ENCODE results near the gene YJU2. TPM values are rescaled to one million over a fixed set of nuclear protein-coding genes. Genes with fewer than 3 reads are reported as not detected.
A peak's percentile ranks its signal among the peaks of the same experiment; 100 is the strongest.

The YJU2 gene
- polyA plus RNA-seq, 1 of the 3 experiments (the other 2 are of a cell fraction), result 29.0 TPM

DNA sequence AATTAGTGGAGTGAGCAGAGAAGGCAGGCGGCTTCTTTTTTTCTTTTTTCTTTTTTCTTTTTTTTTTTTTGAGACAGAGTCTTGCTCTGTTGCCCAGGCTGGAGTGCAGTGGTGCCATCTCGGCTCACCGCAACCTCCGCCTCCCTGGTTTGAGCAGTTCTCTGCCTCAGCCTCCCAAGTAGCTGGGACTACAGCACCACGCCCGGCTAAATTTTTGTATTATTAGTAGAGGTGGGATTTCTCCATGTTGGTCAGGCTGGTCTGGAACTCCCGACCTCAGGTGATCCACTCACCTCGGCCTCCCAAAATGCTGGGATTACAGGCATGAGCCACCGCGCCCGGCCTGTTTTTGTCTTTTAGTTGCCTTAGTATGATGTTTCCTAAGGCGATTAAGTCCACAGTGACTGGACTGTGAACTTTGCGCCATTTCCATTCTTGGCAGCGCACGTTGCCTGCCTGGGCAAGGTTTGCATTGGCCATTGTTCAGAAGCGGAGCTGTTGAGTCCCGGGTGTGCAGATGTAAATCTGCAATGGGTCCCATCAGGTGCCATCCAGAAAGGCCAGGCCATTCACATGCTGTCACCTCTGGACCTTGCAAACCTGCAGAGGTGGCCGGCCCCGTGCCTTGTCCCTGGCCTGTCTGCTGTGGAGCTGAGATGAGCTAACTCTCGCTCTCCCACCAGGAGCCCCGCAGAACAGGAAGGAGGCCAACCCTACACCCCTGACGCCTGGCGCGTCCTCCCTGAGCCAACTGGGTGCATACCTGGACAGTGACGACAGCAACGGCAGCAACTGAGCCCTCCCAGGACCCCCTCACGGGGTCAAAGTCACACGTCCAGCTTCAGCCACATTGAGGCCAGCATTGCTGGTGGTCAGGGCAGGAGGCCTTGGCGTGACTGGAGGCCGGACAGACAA, 21.3 kb downstream of the YJU2 start:
- Histone ChIP-seq H3K27ac (ENCODE audit: low read depth in 2 of 2, low read length in 1 of 2) (no peak overlapping the region), H3K4me1 (ENCODE audit: control insufficient read depth in 1 of 2, insufficient read depth in 2 of 2, low read depth in 1 of 2, low read length in 1 of 2) (peaks cover 0 to 7% of the 10 kb centered on the region in 2 experiments; a peak in 1 of 4 replicates), H3K27me3 (ENCODE audit: insufficient read depth) (no peaks in the 10 kb centered on the region), H2AFZ (ENCODE audit: low read depth) (no peak overlapping the region), H3K36me3 (replicated peaks in 1 of 2; ENCODE audit: control insufficient read depth in 1 of 2, insufficient read depth in 2 of 2, low read length in 1 of 2) (peaks cover 0 to 4% of the 10 kb centered on the region in 2 experiments), H3K4me2 (no peak overlapping the region), H3F3A (replicated peaks; ENCODE audit: insufficient read depth) (peaks cover 4% of the 10 kb centered on the region), H3K9me2 (no peaks in the 10 kb centered on the region), H3K79me2 (ENCODE audit: insufficient read depth) (no peaks in the 10 kb centered on the region), H3K4me3 (ENCODE audit: low read depth in 2 of 2, low read length in 1 of 2) (peak overlapping the region in 1 of 2 experiments; percentile 12; a peak in 1 of 4 replicates), H3K9ac (no peak overlapping the region), H3K9me3 (no peaks in the 10 kb centered on the region), H4K20me1 (ENCODE audit: insufficient read depth) (0 out of 2 replicates have a peak, but pooled peaks cover 4% of the 10 kb centered on the region)
- DNase-seq, result no peak
- no peak for TF ChIP-seq POLR2AphosphoS5 (IDR thresholded peaks at IDR 0.05; ENCODE audit: low read depth, low read length)
- TF ChIP-seq TCF12 (IDR thresholded peaks at IDR 0.05), result no peak
- TF ChIP-seq MXI1 (IDR thresholded peaks at IDR 0.05; ENCODE audit: low read depth, low read length), result no peak
- TF ChIP-seq CHD2 (IDR thresholded peaks at IDR 0.05; ENCODE audit: low read length, partially characterized antibody), result no peak
- TF ChIP-seq RAD21 (IDR thresholded peaks at IDR 0.05; ENCODE audit: low read length), result no peak
- TF ChIP-seq GATA2 (CRISPR knock-in tag; IDR thresholded peaks at IDR 0.05), result no peak
- TF ChIP-seq EP300 (IDR thresholded peaks at IDR 0.05; ENCODE audit: borderline replicate concordance in 1 of 2, low read depth in 1 of 2, low read length in 1 of 2), result no peak
- TF ChIP-seq FOSL2 (IDR thresholded peaks at IDR 0.05; ENCODE audit: borderline replicate concordance, low read depth), result no peak
- TF ChIP-seq YY1 (IDR thresholded peaks at IDR 0.05; ENCODE audit: low read depth), result no peak
- TF ChIP-seq, protein P1, sequence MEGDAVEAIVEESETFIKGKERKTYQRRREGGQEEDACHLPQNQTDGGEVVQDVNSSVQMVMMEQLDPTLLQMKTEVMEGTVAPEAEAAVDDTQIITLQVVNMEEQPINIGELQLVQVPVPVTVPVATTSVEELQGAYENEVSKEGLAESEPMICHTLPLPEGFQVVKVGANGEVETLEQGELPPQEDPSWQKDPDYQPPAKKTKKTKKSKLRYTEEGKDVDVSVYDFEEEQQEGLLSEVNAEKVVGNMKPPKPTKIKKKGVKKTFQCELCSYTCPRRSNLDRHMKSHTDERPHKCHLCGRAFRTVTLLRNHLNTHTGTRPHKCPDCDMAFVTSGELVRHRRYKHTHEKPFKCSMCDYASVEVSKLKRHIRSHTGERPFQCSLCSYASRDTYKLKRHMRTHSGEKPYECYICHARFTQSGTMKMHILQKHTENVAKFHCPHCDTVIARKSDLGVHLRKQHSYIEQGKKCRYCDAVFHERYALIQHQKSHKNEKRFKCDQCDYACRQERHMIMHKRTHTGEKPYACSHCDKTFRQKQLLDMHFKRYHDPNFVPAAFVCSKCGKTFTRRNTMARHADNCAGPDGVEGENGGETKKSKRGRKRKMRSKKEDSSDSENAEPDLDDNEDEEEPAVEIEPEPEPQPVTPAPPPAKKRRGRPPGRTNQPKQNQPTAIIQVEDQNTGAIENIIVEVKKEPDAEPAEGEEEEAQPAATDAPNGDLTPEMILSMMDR (IDR thresholded peaks at IDR 0.05), result no peak
- TF ChIP-seq TAF1 (IDR thresholded peaks at IDR 0.05; ENCODE audit: borderline replicate concordance, low read depth, low read length), result no peak
- TF ChIP-seq ZBTB33 (IDR thresholded peaks at IDR 0.05; ENCODE audit: borderline replicate concordance, low read depth), result no peak
- TF ChIP-seq, protein P2, sequence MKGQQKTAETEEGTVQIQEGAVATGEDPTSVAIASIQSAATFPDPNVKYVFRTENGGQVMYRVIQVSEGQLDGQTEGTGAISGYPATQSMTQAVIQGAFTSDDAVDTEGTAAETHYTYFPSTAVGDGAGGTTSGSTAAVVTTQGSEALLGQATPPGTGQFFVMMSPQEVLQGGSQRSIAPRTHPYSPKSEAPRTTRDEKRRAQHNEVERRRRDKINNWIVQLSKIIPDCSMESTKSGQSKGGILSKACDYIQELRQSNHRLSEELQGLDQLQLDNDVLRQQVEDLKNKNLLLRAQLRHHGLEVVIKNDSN (IDR thresholded peaks at IDR 0.05; ENCODE audit: borderline replicate concordance, low read depth), result no peak
- TF ChIP-seq JUND (IDR thresholded peaks at IDR 0.05), result no peak
- TF ChIP-seq, protein P3, sequence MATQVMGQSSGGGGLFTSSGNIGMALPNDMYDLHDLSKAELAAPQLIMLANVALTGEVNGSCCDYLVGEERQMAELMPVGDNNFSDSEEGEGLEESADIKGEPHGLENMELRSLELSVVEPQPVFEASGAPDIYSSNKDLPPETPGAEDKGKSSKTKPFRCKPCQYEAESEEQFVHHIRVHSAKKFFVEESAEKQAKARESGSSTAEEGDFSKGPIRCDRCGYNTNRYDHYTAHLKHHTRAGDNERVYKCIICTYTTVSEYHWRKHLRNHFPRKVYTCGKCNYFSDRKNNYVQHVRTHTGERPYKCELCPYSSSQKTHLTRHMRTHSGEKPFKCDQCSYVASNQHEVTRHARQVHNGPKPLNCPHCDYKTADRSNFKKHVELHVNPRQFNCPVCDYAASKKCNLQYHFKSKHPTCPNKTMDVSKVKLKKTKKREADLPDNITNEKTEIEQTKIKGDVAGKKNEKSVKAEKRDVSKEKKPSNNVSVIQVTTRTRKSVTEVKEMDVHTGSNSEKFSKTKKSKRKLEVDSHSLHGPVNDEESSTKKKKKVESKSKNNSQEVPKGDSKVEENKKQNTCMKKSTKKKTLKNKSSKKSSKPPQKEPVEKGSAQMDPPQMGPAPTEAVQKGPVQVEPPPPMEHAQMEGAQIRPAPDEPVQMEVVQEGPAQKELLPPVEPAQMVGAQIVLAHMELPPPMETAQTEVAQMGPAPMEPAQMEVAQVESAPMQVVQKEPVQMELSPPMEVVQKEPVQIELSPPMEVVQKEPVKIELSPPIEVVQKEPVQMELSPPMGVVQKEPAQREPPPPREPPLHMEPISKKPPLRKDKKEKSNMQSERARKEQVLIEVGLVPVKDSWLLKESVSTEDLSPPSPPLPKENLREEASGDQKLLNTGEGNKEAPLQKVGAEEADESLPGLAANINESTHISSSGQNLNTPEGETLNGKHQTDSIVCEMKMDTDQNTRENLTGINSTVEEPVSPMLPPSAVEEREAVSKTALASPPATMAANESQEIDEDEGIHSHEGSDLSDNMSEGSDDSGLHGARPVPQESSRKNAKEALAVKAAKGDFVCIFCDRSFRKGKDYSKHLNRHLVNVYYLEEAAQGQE (IDR thresholded peaks at IDR 0.05; ENCODE audit: low read depth, low read length), result no peak
- no peak for TF ChIP-seq RFX5 (IDR thresholded peaks at IDR 0.05; ENCODE audit: low read length)
- TF ChIP-seq, protein P4, sequence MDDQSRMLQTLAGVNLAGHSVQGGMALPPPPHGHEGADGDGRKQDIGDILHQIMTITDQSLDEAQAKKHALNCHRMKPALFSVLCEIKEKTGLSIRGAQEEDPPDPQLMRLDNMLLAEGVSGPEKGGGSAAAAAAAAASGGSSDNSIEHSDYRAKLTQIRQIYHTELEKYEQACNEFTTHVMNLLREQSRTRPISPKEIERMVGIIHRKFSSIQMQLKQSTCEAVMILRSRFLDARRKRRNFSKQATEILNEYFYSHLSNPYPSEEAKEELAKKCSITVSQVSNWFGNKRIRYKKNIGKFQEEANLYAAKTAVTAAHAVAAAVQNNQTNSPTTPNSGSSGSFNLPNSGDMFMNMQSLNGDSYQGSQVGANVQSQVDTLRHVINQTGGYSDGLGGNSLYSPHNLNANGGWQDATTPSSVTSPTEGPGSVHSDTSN (IDR thresholded peaks at IDR 0.05), result no peak
- WGBS (ENCODE audit: low lambda C conversion rate), result 76% methylated on average over 18 of the region's 30 CpGs
- POLR2A ChIA-PET, result interaction anchor here (0.5 to 3.0 kb wide), 3 partner anchors 9 to 505 kb away, joined by 4 to 20 read pairs (median 7); partner anchors contain the start of gene MPND
- CTCF ChIA-PET, result interaction anchor here (0.6 to 4.5 kb wide), 30 partner anchors 10 to 255 kb away, joined by 3 to 130 read pairs (median 6); partner anchors contain the start of genes FSD1, MPND, SH3GL1 and SHD

All from SK-N-SH (cell line).